ENCODE results near the gene ZNF678. TPM values are rescaled to one million over a fixed set of nuclear protein-coding genes. Genes with fewer than 3 reads are reported as not detected.

ZNF678 gene
- total RNA-seq, 1 donor from 2014 or later = 20.3 TPM

DNA sequence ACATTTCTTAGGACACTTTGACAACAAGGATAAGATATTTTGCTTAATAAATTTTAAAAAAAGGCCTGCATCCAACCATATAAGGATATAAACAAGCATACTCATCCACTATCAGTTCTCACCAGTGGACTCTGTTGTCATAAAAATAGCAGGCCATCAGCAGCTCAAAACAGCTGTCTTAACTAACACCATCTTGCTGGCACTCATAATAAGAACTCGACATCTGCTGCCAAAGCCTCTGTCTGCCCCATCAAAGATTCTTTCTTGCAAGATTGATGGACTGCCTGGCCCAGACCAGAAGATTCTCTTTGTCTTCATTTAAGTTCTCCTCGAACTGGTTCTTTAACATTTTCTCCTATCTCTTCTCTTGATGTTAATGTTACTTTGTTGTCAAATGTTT is 161.7 kb downstream of the ZNF678 start:
- peaks cover 31% of the 10 kb centered on the region for H3K4me1 Mint-ChIP-seq

DNA sequence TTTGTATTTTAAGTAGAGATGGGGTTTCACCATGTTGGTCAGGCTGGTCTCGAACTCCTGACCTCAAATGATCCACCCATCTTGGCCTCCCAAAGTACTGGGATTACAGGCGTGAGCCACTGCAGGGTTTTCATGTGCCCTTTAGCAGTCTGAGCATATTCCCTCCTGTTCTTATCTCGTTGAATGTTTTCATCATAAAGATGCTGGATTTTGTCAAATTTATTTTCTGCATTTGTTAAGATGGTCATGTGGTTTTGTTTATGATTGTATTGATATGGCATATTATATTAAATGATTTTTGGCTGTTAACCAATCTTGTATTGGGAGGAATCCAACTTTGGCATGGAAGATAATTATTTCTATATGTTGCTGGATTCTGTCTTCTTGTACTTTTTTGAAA is 163.0 kb downstream of the ZNF678 start:
- DNase-seq (no peak), ATAC-seq (ENCODE audit: low read depth) (no peak)
- no peak overlapping the region for H3K27ac Mint-ChIP-seq
- intact Hi-C loops (cut with micrococcal nuclease) = loop anchor here (5.0 kb wide), 2 partner anchors 69 to 1319 kb away; partner anchors contain the start of gene PARP1
- H3K27me3 Mint-ChIP-seq = peaks cover 2% of the 10 kb centered on the region
- ChIA-PET CTCF (no interaction called here), POLR2A (no interaction called here)
- peaks cover 25% of the 10 kb centered on the region for H3K9me3 Mint-ChIP-seq
- no peak overlapping the region for H3K4me3 Mint-ChIP-seq
- TF ChIP-seq, protein P1, sequence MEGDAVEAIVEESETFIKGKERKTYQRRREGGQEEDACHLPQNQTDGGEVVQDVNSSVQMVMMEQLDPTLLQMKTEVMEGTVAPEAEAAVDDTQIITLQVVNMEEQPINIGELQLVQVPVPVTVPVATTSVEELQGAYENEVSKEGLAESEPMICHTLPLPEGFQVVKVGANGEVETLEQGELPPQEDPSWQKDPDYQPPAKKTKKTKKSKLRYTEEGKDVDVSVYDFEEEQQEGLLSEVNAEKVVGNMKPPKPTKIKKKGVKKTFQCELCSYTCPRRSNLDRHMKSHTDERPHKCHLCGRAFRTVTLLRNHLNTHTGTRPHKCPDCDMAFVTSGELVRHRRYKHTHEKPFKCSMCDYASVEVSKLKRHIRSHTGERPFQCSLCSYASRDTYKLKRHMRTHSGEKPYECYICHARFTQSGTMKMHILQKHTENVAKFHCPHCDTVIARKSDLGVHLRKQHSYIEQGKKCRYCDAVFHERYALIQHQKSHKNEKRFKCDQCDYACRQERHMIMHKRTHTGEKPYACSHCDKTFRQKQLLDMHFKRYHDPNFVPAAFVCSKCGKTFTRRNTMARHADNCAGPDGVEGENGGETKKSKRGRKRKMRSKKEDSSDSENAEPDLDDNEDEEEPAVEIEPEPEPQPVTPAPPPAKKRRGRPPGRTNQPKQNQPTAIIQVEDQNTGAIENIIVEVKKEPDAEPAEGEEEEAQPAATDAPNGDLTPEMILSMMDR (IDR thresholded peaks at IDR 0.05) = no peak
- H3K4me1 Mint-ChIP-seq = peaks cover 35% of the 10 kb centered on the region
- peaks cover 6% of the 10 kb centered on the region for H3K36me3 Mint-ChIP-seq (ENCODE audit: low read depth)

More for the DNA sequence above, 161.7 kb downstream of the ZNF678 start:
- Mint-ChIP-seq H3K27ac (no peak overlapping the region), H3K27me3 (peaks cover 2% of the 10 kb centered on the region), H3K36me3 (ENCODE audit: low read depth) (peaks cover 6% of the 10 kb centered on the region), H3K9me3 (peaks cover 35% of the 10 kb centered on the region), H3K4me3 (no peak overlapping the region)
- ChIA-PET CTCF (no interaction called here), POLR2A (no interaction called here)
- DNase-seq (no peak), ATAC-seq (ENCODE audit: low read depth) (no peak)
- TF ChIP-seq, protein P1 (IDR thresholded peaks at IDR 0.05) = no peak
- intact Hi-C loops (cut with micrococcal nuclease) = loop anchor here (5.0 kb wide), 2 partner anchors 68 to 1318 kb away; partner anchors contain the start of gene PARP1

Other genes with a start within 250 kb of the ZNF678 start
- 0.29 and 0.64 TPM in 2 replicates for gene CDC42BPA, start 245.1 kb upstream of the ZNF678 start, total RNA-seq
- 23.5 and 26.7 TPM in 2 replicates for gene JMJD4, start 171.7 kb downstream of the ZNF678 start, total RNA-seq
- 24.2 and 24.3 TPM in 2 replicates for gene SNAP47, start 171.9 kb downstream of the ZNF678 start, total RNA-seq

Measured in activated B cell treated with CpG ODN at 0.5 μM for 24 hours (primary cell).